Stomach (tissue), 4 donors: ENCODE results near the gene SH3YL1.

Source experiments
- EP300 ChIP-seq: sonication (generic); formaldehyde crosslinking; IDR thresholded peaks from one replicate; pipeline ENCODE4 v1.6.1; 2017; ENCODE audit warnings: antibody characterized with exemption
- POLR2A ChIP-seq, 4 donors: fragments of 450-650 bp; IDR thresholded peaks; one replicate each; pipeline ENCODE4 v1.6.1; 2016; ENCODE audit warnings: antibody characterized with exemption in 4 of 4, control low read depth in 2 of 4, mild to moderate bottlenecking in 1 of 4, moderate library complexity in 1 of 4
- POLR2AphosphoS5 ChIP-seq, 3 donors: sonication (generic); formaldehyde crosslinking; IDR thresholded peaks; one replicate each; pipeline ENCODE4 v1.6.1; 2016; ENCODE audit warnings: antibody characterized with exemption in 3 of 3
- TF ChIP-seq, protein P1 (sequence below), 7 experiments: fragments of 450-650 bp in 4 of 7; fragments of 200-600 bp in 3 of 7; sonication (generic) in 3 of 7; IDR thresholded peaks; one replicate each; pipeline ENCODE4 v1.5.1; 2016 to 2019; ENCODE audit warnings: antibody characterized with exemption in 7 of 7, control low read depth in 2 of 7, mild to moderate bottlenecking in 1 of 7

DNA sequence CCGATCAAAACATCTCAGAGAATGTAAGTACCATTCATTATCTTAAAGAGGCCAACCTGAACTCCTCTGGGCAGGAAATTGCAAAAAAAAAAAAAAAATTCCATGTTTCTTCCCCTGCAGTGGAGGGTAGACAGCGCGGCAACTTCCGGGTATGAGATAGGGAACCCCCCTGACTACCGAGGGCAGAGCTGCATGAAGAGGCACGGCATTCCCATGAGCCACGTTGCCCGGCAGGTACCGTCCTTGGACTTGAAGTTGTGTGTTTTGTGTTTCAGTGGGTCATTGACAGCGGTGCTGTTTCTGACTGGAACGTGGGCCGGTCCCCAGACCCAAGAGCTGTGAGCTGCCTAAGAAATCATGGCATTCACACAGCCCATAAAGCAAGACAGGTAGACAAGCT is 8.1 kb upstream of the SH3YL1 start:
- TF ChIP-seq, protein P1, sequence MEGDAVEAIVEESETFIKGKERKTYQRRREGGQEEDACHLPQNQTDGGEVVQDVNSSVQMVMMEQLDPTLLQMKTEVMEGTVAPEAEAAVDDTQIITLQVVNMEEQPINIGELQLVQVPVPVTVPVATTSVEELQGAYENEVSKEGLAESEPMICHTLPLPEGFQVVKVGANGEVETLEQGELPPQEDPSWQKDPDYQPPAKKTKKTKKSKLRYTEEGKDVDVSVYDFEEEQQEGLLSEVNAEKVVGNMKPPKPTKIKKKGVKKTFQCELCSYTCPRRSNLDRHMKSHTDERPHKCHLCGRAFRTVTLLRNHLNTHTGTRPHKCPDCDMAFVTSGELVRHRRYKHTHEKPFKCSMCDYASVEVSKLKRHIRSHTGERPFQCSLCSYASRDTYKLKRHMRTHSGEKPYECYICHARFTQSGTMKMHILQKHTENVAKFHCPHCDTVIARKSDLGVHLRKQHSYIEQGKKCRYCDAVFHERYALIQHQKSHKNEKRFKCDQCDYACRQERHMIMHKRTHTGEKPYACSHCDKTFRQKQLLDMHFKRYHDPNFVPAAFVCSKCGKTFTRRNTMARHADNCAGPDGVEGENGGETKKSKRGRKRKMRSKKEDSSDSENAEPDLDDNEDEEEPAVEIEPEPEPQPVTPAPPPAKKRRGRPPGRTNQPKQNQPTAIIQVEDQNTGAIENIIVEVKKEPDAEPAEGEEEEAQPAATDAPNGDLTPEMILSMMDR (IDR thresholded peaks at IDR 0.05), result no peak
- TF ChIP-seq POLR2AphosphoS5 (IDR thresholded peaks at IDR 0.05), result no peak
- TF ChIP-seq POLR2A (IDR thresholded peaks at IDR 0.05), result no peak
- no peak for TF ChIP-seq EP300
